LHCN-M2 (cell line): ENCODE measurements around the gene BCAS3. TPM values are rescaled to one million over a fixed set of nuclear protein-coding genes. Genes with fewer than 3 reads are reported as not detected.
A peak's percentile ranks its signal among the peaks of the same experiment; 100 is the strongest.
"Not testable (repeated sequence)": the region's sequence is repeated elsewhere in the genome, so short reads cannot be mapped to it uniquely, and the experiment has no call there.

Source experiments
- DNase-seq: peaks from one replicate; pipeline ENCODE4 v3.0.0-alpha.2; 2012; ENCODE audit warnings: low read depth
- total RNA-seq: library from RNA; depleted of rRNA; stranded (reverse); fragments of >200 nt; gene quantifications from 2 replicates; pipeline ENCODE4 v1.2.3, GENCODE V29; 2014

The BCAS3 gene
- total RNA-seq, 1 experiment from 2014 or later = 6.9 TPM

DNA sequence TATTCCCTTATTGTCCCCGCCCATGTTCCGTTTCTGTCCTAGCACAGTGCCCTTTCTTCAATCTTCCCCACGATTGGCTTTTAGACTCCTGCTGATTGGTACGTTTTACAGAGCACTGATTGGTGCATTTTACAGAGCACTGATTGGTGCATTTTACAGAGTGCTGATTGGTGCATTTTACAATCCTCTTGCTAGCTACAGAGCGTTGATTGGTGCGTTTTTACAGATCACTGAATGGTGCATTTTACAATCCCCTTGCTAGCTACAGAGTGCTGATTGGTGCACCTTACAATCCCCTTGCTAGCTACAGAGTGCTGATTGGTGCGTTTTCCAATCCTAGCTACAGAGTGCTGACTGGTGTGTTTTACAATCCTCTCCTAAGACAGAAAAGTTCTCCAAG is 3.0 kb upstream of the BCAS3 start:
- not testable (repeated sequence) for DNase-seq

GRCh38 chr17:60675997-60676396 is 1.7 kb upstream of the BCAS3 start:
- no peak for DNase-seq

DNA sequence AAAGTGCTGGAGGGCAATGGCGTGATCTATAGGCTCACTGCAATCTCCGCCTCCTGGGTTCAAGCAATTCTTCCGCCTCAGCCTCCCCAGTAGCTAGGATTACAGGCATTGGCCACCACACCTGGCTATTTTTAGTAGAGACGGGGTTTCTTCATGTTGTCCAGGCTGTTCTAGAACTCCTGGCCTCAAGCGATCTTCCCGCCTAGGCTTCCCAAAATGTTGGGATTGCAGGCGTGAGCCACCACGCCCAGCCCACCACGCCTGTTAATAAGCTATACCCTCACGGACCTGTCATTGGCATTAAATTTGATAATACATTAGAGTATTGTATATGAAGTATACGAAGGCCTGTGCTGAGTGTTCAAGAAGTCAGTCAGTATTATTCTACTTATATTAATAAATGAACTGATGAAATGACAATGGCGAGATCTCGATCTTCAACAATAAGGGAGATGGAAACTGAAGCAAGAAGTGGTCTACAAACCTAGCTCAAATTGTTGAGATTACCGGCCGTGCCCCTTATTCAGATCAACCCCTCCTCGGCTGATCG is 818 bp upstream of the BCAS3 start:
- no peak for DNase-seq

DNA sequence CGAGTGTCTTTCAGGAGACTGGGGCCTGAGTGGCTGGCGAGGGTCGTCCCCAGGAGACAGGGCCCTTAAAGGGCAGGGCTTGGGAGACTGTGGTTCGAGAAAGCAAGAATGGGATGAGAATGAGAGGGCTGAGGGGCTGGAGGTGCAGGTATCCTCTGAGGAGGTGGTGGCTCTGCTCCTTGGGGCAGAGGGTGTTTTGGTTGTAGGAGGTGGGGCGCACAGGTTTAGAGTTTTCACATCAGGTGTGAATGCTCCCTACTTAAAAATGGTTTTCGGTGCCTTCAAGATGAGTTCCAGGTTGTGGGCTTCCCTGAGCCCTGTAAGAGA is 430 bp downstream of the BCAS3 start:
- no peak for DNase-seq

DNA sequence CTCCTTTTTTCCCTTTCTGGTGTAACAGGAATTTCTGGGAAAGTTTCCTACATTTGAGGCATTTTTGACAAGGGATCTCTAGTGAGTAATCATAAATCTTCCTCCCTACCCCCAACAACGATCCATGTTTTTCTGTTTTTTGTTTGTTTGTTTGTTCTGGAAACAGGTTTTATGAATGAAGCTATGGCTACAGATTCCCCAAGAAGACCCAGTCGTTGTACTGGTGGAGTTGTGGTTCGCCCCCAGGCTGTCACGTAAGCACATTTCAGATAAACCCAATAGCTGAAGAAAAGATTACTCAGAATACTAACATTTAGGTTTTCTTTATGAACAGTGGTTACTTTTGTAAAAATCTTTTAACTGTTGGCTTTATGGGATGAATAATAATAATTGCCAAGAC is 1.6 kb downstream of the BCAS3 start:
- DNase-seq = no peak

DNA sequence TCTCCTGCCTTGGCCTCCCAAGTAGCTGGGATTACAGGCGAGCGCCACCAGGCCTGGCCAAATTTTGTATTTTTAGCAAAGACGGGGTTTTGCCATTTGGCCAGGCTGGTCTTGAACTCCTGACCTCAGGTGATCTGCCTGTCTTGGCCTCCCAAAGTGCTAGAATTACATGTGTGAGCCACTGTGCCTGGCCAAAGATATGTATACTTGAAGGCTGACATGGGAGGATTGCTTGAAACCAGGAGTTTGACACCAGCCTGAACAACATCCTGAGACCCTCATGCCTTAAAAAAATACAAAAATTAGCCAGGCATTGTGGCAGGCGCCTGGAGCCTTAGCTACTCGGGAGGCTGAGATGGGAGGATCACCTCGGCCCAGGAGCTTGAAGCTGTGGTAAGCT is 3.1 kb downstream of the BCAS3 start:
- no peak for DNase-seq

DNA sequence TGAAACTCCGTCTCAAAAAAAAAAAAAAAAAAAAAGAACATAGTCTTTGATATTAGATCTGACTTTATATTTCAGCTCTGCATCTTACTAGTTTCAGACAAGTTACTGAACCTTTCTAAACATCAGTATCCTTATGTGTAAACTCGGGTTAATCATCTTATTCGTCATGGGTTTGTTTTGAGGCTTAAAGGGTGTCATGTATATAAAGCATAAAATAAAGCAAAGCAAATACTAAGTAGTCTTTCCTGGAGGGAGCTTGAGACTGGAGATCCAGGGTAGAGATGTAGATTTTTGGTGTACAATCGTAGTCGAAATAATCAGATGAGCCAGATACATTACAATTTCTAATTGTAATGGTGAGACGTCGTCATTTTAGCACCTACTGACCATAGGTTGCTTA is 7.8 kb downstream of the BCAS3 start:
- DNase-seq = no peak

GRCh38 chr17:60695960-60696359 is 18.3 kb downstream of the BCAS3 start:
- DNase-seq = no peak

GRCh38 chr17:60699090-60699489 is 21.4 kb downstream of the BCAS3 start:
- DNase-seq = no peak

GRCh38 chr17:60704170-60704569 is 26.5 kb downstream of the BCAS3 start:
- DNase-seq = no peak

- DNase-seq = no peak
Measured at GRCh38 chr17:60712675-60713074, 35.0 kb downstream of the BCAS3 start.

DNA sequence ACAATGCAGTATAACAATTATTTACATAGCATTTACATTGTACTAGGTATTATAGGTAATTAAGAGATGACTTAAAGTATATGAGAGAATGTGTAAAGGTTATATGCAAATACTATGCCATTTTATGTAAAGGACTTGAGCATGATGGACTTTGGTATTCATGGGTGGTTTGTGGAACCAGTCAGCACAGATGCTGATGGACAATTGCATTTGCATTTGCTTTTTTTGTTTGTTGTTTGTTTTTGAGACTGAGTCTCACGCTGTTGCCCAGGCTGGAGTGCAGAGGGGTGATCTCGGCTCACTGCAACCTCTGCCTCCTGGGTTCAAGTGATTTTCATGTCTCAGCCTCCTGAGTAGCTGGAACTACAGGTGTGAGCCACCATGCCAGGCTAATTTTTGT is 36.0 kb downstream of the BCAS3 start:
- no peak for DNase-seq

DNA sequence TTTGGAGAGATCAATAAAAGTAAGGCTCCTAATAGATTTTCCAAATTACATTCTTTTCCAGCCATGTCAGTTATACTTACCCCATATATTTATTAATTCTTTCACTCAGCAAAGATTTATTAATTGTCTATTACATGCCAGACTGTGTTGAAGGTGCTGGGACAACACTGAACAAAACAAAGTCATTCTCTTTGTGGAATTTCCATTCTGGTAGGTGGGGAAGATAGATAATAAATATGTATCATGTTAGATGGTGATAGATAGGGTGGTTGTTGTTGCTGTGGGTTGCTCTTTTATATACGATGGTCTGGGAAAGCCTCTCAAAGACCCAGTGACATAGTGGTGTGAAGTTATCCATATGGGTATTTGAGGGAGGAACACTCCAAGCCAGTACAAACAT is 39.1 kb downstream of the BCAS3 start:
- DNase-seq = no peak

GRCh38 chr17:60717814-60718213 is 40.2 kb downstream of the BCAS3 start:
- no peak for DNase-seq

GRCh38 chr17:60720763-60721531 is 43.3 kb downstream of the BCAS3 start:
- peak; percentile 60 for DNase-seq

DNA sequence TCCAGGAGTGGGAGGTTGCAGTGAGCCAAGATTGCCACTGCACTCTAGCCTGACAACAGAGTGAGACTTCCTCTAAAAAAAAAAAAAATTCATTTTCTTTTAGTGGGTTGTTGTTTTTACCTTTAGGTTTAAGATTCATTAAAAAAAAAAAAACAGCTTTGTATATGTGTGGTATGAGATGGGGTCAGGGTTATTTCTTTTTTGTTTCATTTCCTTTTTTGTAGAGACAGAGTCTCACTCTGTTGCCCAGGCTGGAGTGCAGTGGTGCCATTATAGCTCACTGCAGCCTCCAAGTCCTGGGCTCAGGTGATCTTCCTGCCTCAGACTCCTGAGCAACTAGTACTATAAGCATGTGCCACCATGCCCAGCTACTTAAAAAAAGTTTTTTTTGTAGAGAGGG is 47.0 kb downstream of the BCAS3 start:
- DNase-seq = no peak

DNA sequence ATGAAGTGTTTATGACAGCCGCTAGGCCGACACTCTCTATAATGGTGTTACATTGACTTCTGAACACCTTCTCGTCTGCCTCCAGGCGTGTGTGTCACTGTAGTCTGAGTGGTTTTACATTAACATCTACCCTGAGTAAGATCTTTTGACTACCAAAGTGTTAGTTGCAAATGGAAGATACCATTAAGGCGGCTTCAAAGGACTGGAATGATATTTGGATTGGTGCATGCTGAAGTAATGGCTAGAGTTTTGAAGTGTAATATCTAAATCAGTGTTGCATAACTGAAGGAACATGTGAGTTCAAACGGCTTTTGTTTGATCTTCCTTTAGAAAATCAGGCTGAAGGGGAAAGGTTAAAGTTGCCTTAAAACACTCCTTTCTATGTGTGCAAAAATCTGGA is 52.2 kb downstream of the BCAS3 start:
- DNase-seq = peak; percentile 15

- DNase-seq = no peak
Measured at GRCh38 chr17:60730273-60730672, 52.6 kb downstream of the BCAS3 start.

DNA sequence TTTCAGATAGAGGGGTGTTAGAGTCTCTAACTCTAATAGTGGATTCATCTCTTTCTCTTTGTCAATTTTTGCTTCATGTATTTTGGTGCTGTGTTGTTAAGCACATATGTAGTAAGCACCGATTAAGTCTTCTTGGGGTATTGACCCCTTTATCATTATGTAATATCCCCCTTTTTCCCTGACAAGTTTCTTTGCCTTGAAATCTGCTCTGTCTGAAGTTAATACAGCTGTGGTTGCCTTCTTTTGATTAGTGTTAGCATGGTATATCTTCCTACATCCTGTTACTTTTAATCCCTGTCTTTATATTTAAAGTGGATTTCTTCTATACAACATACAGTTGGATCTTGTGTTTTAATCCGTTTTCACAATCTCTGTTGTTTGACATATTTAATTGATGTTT is 60.6 kb downstream of the BCAS3 start:
- DNase-seq = no peak

DNA sequence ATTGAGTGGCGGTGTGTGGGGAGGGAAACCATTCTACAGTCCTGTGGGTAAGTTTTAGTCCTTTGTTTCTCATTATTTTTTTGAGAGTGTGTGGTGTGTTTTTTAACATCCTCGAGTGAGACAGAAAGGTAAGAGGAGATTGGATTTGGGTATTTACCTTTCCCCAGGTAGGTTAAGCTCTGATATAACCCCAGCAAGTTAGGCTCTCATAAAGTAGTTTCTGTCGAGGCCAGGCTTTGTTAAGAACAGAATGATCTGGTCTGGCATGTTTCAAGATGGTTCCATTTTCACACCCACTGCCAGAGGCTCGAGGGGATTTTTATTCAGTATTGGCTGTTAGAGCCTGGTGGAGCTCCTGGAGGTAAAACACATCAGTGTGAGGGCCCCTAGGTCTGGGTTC is 62.9 kb downstream of the BCAS3 start:
- DNase-seq = no peak

- no peak for DNase-seq
Measured at GRCh38 chr17:60741031-60741430, 63.4 kb downstream of the BCAS3 start.

DNA sequence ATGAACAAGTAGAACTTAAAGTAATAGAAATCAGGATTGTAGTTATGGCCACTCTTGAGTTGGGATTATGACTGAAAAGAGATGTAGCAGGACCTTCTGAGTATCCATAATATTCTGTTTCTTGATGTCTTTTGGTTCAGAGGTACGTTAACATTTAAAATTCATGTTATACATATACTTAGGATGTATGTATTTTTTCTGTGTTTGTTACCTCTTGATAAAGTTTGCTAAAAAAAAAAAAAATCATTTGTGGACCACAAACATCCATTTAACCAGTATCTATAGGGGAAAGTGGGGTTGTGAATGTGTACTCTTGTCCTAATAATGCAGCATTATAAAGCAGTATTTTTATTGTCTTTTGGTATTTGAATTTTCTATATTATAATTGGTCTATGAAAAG is 65.6 kb downstream of the BCAS3 start:
- DNase-seq = no peak

DNA sequence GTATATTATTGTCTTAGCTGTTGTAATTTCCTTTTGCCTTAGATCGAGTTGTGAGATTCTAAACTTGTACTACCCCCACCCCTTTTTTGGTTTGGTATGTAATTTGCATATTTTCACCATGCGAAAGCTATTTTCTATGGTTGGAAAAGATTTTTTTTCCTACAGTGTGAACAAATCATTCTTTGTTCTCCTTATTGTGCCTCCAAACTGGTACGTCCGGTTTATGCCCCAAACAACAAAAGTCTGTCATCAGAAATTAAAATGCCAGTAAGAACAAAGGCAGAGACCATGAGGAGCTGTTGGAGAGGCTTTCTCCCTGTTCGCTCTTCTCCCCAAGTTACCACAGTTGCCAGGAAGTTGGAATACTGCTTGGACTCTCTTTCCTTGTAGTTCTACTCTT is 66.1 kb downstream of the BCAS3 start:
- peak; percentile 58 for DNase-seq
